ENCODE data around the gene CDC73.

Gene CDC73

DNA sequence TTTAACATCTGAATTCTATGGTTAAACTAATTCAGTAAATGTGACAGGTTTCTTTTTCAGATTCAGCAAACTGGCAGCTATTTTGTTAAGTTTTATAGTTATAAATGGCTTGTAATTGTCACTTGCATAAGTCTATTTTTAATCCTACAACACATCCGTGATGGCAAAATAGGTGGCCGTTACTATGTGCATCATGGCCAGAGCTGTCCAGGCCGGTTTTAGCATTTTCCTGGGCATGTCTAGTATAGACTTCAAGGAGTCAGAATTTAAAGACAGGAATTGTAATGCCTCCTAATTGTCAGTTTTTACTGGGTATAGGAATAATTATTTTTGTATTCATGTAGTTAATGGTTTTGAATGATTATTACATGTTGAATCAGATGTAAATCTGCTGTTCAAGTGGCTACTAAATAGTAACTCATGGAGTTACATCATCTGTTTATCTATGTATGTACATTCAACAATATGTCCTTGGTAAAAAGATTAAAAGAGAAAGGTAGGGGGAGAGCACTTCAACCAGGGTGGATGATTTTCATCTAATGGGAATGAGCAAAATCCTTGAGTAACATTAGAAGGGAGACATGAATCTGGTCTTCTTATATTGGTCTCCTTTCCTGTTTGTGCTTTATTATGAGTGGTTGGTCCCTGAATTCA, 67.7 kb downstream of the CDC73 start:
- peaks cover 1 to 13% (median 6%) of the 10 kb centered on the region in 5 experiments for H3K9me3 ChIP-seq (ENCODE audit: control extremely low read depth in 1 of 5, control insufficient read depth in 4 of 5, insufficient read depth in 2 of 5, low read depth in 1 of 5, low read length in 4 of 5)
- WGBS (ENCODE audit: insufficient coverage) = 100% methylated on average over 1 of the region's 3 CpGs
- no peak overlapping the region for H3K27ac ChIP-seq (ENCODE audit: insufficient read depth in 1 of 2, low read depth in 1 of 2, low read length in 2 of 2, poor library complexity in 1 of 2, severe bottlenecking in 2 of 2)
- POLR2A ChIA-PET = interaction anchor here (0.5 kb wide), 1 partner anchor 63 kb away, joined by 6 read pairs; no protein-coding TSS in a partner anchor
- CTCF ChIA-PET = interaction anchor here (1.2 to 2.3 kb wide), 2 partner anchors 8 to 33 kb away, joined by 3 to 10 read pairs; no protein-coding TSS in a partner anchor
- H3K4me1 ChIP-seq (ENCODE audit: control extremely low read depth in 1 of 4, control insufficient read depth in 4 of 4, insufficient read depth in 4 of 4, low read length in 3 of 4) = peaks cover 0 to 12% (median 8%) of the 10 kb centered on the region in 4 experiments
- no peak overlapping the region for H3K4me3 ChIP-seq (ENCODE audit: control insufficient read depth in 1 of 7, extremely low read depth in 1 of 7, insufficient read depth in 4 of 7, low read depth in 2 of 7, low read length in 6 of 7)
- H3K36me3 ChIP-seq (ENCODE audit: control insufficient read depth in 4 of 4, insufficient read depth in 4 of 4, low read length in 3 of 4) = peaks cover 3 to 12% (median 7%) of the 10 kb centered on the region in 4 experiments
- no peaks in the 10 kb centered on the region for H3K27me3 ChIP-seq (replicated peaks in 2 of 5; ENCODE audit: control insufficient read depth in 4 of 5, insufficient read depth in 5 of 5, low read length in 4 of 5)
- DNase-seq = no peak

DNA sequence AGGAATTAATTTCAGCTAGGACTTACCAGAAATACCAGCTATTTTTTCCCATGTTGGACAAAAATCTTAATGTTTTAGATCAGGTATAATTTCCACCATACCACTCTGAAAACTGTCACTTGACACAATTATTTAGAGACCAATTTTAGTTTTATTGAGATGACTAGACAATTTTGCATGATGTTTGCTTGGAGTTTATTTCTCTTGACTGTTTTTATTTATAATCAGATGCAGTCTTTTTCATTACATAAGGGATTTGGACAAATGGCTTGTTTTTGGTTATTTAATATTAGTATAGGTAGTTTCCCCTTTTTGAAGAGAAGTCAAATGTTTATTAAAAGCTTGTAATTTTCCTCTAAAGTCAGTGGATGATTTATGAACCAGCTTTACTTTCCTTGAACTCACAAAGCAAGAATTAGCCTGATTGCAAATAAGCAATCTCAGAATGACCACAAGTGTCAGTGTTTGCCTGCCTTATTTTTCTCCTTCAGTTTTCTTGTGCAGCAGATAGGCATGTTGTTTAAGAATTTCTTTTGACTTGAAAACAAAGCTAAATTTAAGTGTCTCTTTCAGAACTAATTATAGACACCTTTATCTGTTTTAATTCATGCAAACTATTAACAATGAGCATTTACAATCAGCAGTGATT, 68.4 kb downstream of the CDC73 start:
- POLR2A ChIA-PET = no interaction called here
- peaks cover 0 to 12% (median 8%) of the 10 kb centered on the region in 4 experiments for H3K4me1 ChIP-seq (ENCODE audit: control extremely low read depth in 1 of 4, control insufficient read depth in 4 of 4, insufficient read depth in 4 of 4, low read length in 3 of 4)
- peaks cover 3 to 12% (median 9%) of the 10 kb centered on the region in 4 experiments for H3K36me3 ChIP-seq (ENCODE audit: control insufficient read depth in 4 of 4, insufficient read depth in 4 of 4, low read length in 3 of 4)
- H3K9me3 ChIP-seq (ENCODE audit: control extremely low read depth in 1 of 5, control insufficient read depth in 4 of 5, insufficient read depth in 2 of 5, low read depth in 1 of 5, low read length in 4 of 5) = peaks cover 3 to 13% (median 6%) of the 10 kb centered on the region in 5 experiments
- H3K27me3 ChIP-seq (replicated peaks in 2 of 5; ENCODE audit: control insufficient read depth in 4 of 5, insufficient read depth in 5 of 5, low read length in 4 of 5) = no peaks in the 10 kb centered on the region
- peak; percentile 13 to 69 (median 62) for DNase-seq
- CTCF ChIA-PET = interaction anchor here (1.2 to 2.3 kb wide), 2 partner anchors 9 to 32 kb away, joined by 3 to 10 read pairs; no protein-coding TSS in a partner anchor
- no peak overlapping the region for H3K4me3 ChIP-seq (ENCODE audit: control insufficient read depth in 1 of 7, extremely low read depth in 1 of 7, insufficient read depth in 4 of 7, low read depth in 2 of 7, low read length in 6 of 7)
- H3K27ac ChIP-seq (ENCODE audit: insufficient read depth in 1 of 2, low read depth in 1 of 2, low read length in 2 of 2, poor library complexity in 1 of 2, severe bottlenecking in 2 of 2) = no peak overlapping the region

DNA sequence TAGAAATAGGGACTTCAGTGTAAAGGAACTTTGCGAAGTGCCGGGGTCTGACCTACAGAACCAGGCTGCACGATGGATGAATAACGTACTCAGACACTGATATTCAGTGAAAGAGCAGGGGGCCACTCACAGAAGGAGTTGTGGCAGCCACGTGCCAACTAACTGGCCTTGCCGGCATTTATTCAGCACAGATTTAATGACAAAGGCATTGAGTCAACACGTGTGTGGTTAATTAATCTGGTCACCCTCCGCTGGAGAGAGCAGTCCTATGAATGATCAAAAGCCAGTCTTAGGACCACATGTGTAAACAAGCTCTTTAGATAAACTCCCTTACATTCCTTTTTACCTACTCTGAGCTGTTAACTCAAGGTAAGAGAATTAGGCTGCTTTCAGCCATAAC, 70.8 kb downstream of the CDC73 start:
- no peak overlapping the region for H3K27ac ChIP-seq (ENCODE audit: insufficient read depth in 1 of 2, low read depth in 1 of 2, low read length in 2 of 2, poor library complexity in 1 of 2, severe bottlenecking in 2 of 2)
- peaks cover 3 to 12% (median 9%) of the 10 kb centered on the region in 4 experiments for H3K36me3 ChIP-seq (ENCODE audit: control insufficient read depth in 4 of 4, insufficient read depth in 4 of 4, low read length in 3 of 4)
- no peaks in the 10 kb centered on the region for H3K27me3 ChIP-seq (replicated peaks in 2 of 5; ENCODE audit: control insufficient read depth in 4 of 5, insufficient read depth in 5 of 5, low read length in 4 of 5)
- ChIA-PET CTCF (interaction anchor here (1.2 to 1.3 kb wide), 2 partner anchors 12 to 16 kb away, joined by 3 to 4 read pairs; no protein-coding TSS in a partner anchor), POLR2A (no interaction called here)
- 100% methylated on average over 8 of the region's 8 CpGs for WGBS (ENCODE audit: insufficient coverage)
- H3K4me3 ChIP-seq (ENCODE audit: control insufficient read depth in 1 of 7, extremely low read depth in 1 of 7, insufficient read depth in 4 of 7, low read depth in 2 of 7, low read length in 6 of 7) = no peak overlapping the region
- DNase-seq = no peak
- peaks cover 3 to 13% (median 6%) of the 10 kb centered on the region in 5 experiments for H3K9me3 ChIP-seq (ENCODE audit: control extremely low read depth in 1 of 5, control insufficient read depth in 4 of 5, insufficient read depth in 2 of 5, low read depth in 1 of 5, low read length in 4 of 5)
- H3K4me1 ChIP-seq (ENCODE audit: control extremely low read depth in 1 of 4, control insufficient read depth in 4 of 4, insufficient read depth in 4 of 4, low read length in 3 of 4) = peaks cover 0 to 4% (median 0%) of the 10 kb centered on the region in 4 experiments

DNA sequence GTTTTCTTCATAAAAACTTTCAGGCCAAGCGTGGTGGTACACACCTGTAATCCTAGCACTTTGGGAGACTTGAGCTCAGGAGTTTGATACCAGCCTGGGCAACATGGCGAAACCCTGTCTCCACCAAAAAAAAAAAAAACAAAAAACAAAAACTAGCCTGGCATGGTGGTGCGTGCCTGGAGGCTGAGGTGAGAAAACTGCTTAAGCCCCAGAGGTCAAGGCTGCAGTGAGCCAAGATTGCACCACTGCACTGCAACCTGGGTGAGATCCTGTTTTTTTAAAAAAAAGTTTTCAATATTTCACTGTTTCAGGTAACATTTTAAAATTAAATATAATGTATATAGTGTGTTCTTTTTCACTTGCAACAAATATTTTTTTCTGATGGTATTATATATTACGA, 78.1 kb downstream of the CDC73 start:
- H3K4me3 ChIP-seq (ENCODE audit: control insufficient read depth in 1 of 7, extremely low read depth in 1 of 7, insufficient read depth in 4 of 7, low read depth in 2 of 7, low read length in 6 of 7) = no peak overlapping the region
- H3K9me3 ChIP-seq (ENCODE audit: control extremely low read depth in 1 of 5, control insufficient read depth in 4 of 5, insufficient read depth in 2 of 5, low read depth in 1 of 5, low read length in 4 of 5) = peaks cover 0 to 1% (median 0%) of the 10 kb centered on the region in 5 experiments
- WGBS (ENCODE audit: insufficient coverage) = 100% methylated on average over 1 of the region's 4 CpGs
- H3K36me3 ChIP-seq (ENCODE audit: control insufficient read depth in 4 of 4, insufficient read depth in 4 of 4, low read length in 3 of 4) = peaks cover 0 to 4% (median under 1%) of the 10 kb centered on the region in 4 experiments
- H3K27me3 ChIP-seq (replicated peaks in 2 of 5; ENCODE audit: control insufficient read depth in 4 of 5, insufficient read depth in 5 of 5, low read length in 4 of 5) = no peaks in the 10 kb centered on the region
- no peak for DNase-seq
- H3K27ac ChIP-seq (ENCODE audit: insufficient read depth in 1 of 2, low read depth in 1 of 2, low read length in 2 of 2, poor library complexity in 1 of 2, severe bottlenecking in 2 of 2) = no peak overlapping the region
- H3K4me1 ChIP-seq (ENCODE audit: control extremely low read depth in 1 of 4, control insufficient read depth in 4 of 4, insufficient read depth in 4 of 4, low read length in 3 of 4) = no peaks in the 10 kb centered on the region
- ChIA-PET POLR2A (no interaction called here), CTCF (no interaction called here)

DNA sequence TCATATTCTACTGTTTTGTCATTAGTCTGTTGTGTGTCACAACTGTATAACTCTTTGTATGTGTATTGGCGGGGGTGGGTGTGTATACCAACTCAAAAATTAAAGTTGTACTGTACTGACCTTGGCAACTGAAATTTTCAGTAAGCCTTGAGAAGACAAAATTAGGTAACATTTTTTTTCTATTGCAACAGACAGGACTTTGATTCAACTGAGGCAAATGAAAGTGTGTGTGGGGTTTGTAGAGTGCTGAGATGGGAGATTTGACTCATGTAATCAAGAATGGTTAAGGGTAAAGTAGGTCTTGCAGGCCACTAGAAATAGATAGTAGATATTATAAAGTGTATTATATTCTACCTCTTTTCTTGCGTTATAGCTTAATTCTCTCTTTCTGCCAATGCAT, 79.2 kb downstream of the CDC73 start:
- Histone ChIP-seq H3K27me3 (replicated peaks in 2 of 5; ENCODE audit: control insufficient read depth in 4 of 5, insufficient read depth in 5 of 5, low read length in 4 of 5) (no peaks in the 10 kb centered on the region), H3K9me3 (ENCODE audit: control extremely low read depth in 1 of 5, control insufficient read depth in 4 of 5, insufficient read depth in 2 of 5, low read depth in 1 of 5, low read length in 4 of 5) (peaks cover 0 to 3% (median 0%) of the 10 kb centered on the region in 5 experiments), H3K27ac (ENCODE audit: insufficient read depth in 1 of 2, low read depth in 1 of 2, low read length in 2 of 2, poor library complexity in 1 of 2, severe bottlenecking in 2 of 2) (no peak overlapping the region), H3K36me3 (ENCODE audit: control insufficient read depth in 4 of 4, insufficient read depth in 4 of 4, low read length in 3 of 4) (peaks cover 0 to 10% (median 9%) of the 10 kb centered on the region in 4 experiments), H3K4me3 (ENCODE audit: control insufficient read depth in 1 of 7, extremely low read depth in 1 of 7, insufficient read depth in 4 of 7, low read depth in 2 of 7, low read length in 6 of 7) (no peak overlapping the region), H3K4me1 (ENCODE audit: control extremely low read depth in 1 of 4, control insufficient read depth in 4 of 4, insufficient read depth in 4 of 4, low read length in 3 of 4) (no peaks in the 10 kb centered on the region)
- no CpG with 5 or more reads among the region's 2 CpGs for WGBS (ENCODE audit: insufficient coverage)
- ChIA-PET CTCF (interaction anchor here (0.9 to 1.4 kb wide), 2 partner anchors 9 to 19 kb away, joined by 3 to 4 read pairs; no protein-coding TSS in a partner anchor), POLR2A (no interaction called here)
- DNase-seq = no peak

DNA sequence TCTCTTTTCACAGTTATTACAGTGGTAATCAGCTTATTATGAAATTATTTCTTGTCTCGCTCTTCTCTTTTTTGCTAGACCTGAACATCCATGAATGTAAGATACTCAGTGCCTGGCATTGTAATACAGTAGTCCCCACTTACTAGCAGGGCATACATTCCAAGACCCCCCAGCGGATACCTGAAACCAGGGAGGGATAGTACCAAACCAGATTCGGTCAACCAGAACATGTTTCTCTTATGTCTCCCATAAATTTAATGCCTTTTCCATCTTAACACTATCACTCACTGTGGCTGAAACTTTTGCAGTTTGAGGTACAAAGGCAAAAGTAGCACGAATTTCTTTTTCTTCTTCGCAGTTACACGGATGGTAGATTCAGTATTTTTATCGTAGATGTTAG, 89.2 kb downstream of the CDC73 start:
- Histone ChIP-seq H3K27me3 (replicated peaks in 2 of 5; ENCODE audit: control insufficient read depth in 4 of 5, insufficient read depth in 5 of 5, low read length in 4 of 5) (no peaks in the 10 kb centered on the region), H3K27ac (ENCODE audit: insufficient read depth in 1 of 2, low read depth in 1 of 2, low read length in 2 of 2, poor library complexity in 1 of 2, severe bottlenecking in 2 of 2) (no peak overlapping the region), H3K36me3 (ENCODE audit: control insufficient read depth in 4 of 4, insufficient read depth in 4 of 4, low read length in 3 of 4) (peaks cover 25 to 85% (median 35%) of the 10 kb centered on the region in 4 experiments), H3K9me3 (ENCODE audit: control extremely low read depth in 1 of 5, control insufficient read depth in 4 of 5, insufficient read depth in 2 of 5, low read depth in 1 of 5, low read length in 4 of 5) (peaks cover 0 to 38% (median 13%) of the 10 kb centered on the region in 5 experiments), H3K4me3 (ENCODE audit: control insufficient read depth in 1 of 7, extremely low read depth in 1 of 7, insufficient read depth in 4 of 7, low read depth in 2 of 7, low read length in 6 of 7) (no peak overlapping the region), H3K4me1 (ENCODE audit: control extremely low read depth in 1 of 4, control insufficient read depth in 4 of 4, insufficient read depth in 4 of 4, low read length in 3 of 4) (no peaks in the 10 kb centered on the region)
- WGBS (ENCODE audit: insufficient coverage) = 100% methylated on average over 3 of the region's 7 CpGs
- POLR2A ChIA-PET = no interaction called here
- no peak for DNase-seq
- CTCF ChIA-PET = interaction anchor here (1.2 kb wide), 1 partner anchor 25 kb away, joined by 3 read pairs; no protein-coding TSS in a partner anchor

DNA sequence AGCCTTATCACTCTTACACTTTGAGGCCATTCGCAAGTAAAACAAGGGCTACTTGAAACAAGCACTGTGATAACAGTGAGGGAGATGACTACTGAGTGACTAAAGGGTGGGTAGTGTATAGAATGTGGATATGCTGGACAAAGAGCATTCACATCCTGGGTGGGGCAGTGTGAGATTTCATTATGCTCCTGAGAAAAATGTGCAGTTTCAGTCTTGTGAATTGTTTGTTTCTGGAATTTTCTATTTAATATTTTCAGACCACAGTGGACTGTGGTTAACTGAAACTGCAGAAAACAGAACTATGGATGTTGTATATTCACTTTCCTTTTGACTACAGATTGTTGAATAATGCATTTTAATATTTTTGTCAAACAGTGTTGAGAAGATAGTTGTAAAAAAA, 89.7 kb downstream of the CDC73 start:
- no peak for DNase-seq
- POLR2A ChIA-PET = no interaction called here
- Histone ChIP-seq H3K27ac (ENCODE audit: insufficient read depth in 1 of 2, low read depth in 1 of 2, low read length in 2 of 2, poor library complexity in 1 of 2, severe bottlenecking in 2 of 2) (no peak overlapping the region), H3K9me3 (ENCODE audit: control extremely low read depth in 1 of 5, control insufficient read depth in 4 of 5, insufficient read depth in 2 of 5, low read depth in 1 of 5, low read length in 4 of 5) (peaks cover 0 to 34% (median 9%) of the 10 kb centered on the region in 5 experiments), H3K4me3 (ENCODE audit: control insufficient read depth in 1 of 7, extremely low read depth in 1 of 7, insufficient read depth in 4 of 7, low read depth in 2 of 7, low read length in 6 of 7) (no peak overlapping the region), H3K4me1 (ENCODE audit: control extremely low read depth in 1 of 4, control insufficient read depth in 4 of 4, insufficient read depth in 4 of 4, low read length in 3 of 4) (no peaks in the 10 kb centered on the region), H3K36me3 (ENCODE audit: control insufficient read depth in 4 of 4, insufficient read depth in 4 of 4, low read length in 3 of 4) (peaks cover 25 to 83% (median 33%) of the 10 kb centered on the region in 4 experiments), H3K27me3 (replicated peaks in 2 of 5; ENCODE audit: control insufficient read depth in 4 of 5, insufficient read depth in 5 of 5, low read length in 4 of 5) (no peaks in the 10 kb centered on the region)
- CTCF ChIA-PET = no interaction called here
- WGBS (ENCODE audit: insufficient coverage) = no CpG with 5 or more reads among the region's 1 CpG
